NCI-H748 (cell line): ENCODE measurements around the gene FAM234B.
"Not testable (repeated sequence)": the region's sequence is repeated elsewhere in the genome, so short reads cannot be mapped to it uniquely, and the experiment has no call there.

Source experiments
- DNase-seq: peaks from one replicate; lab custom pipeline; 2025; ENCODE audit not compliant: unreplicated experiment; lab: John Stamatoyannopoulos, UW

FAM234B gene

GRCh38 chr12:13023811-13024530 is 20.2 kb upstream of the FAM234B start:
- peak; percentile 6 for DNase-seq

- DNase-seq: no peak
These were observed 19.7 kb upstream of the FAM234B start for GRCh38 chr12:13024531-13024916.

GRCh38 chr12:13026286-13026685 is 17.9 kb upstream of the FAM234B start:
- DNase-seq: no peak

GRCh38 chr12:13027032-13027431 is 17.1 kb upstream of the FAM234B start:
- no peak for DNase-seq

- DNase-seq: no peak
These were observed 16.7 kb upstream of the FAM234B start for GRCh38 chr12:13027508-13027907.

- DNase-seq: no peak
These were observed 15.2 kb upstream of the FAM234B start for GRCh38 chr12:13028825-13029570.

GRCh38 chr12:13030541-13031291 is 13.5 kb upstream of the FAM234B start:
- DNase-seq: no peak

- no peak for DNase-seq
These were observed 12.0 kb upstream of the FAM234B start for GRCh38 chr12:13032164-13032563.

- no peak for DNase-seq
These were observed 10.7 kb upstream of the FAM234B start for GRCh38 chr12:13033476-13033875.

GRCh38 chr12:13035335-13035734 is 8.8 kb upstream of the FAM234B start:
- DNase-seq: not testable (repeated sequence)

- DNase-seq: no peak
These were observed 7.3 kb upstream of the FAM234B start for GRCh38 chr12:13036881-13037280.

GRCh38 chr12:13038491-13039161 is 5.6 kb upstream of the FAM234B start:
- DNase-seq: no peak

- DNase-seq: peak; percentile 9
These were observed 4.7 kb upstream of the FAM234B start for GRCh38 chr12:13039328-13039956.

- DNase-seq: no peak
These were observed 3.0 kb upstream of the FAM234B start for GRCh38 chr12:13041224-13041623.

- no peak for DNase-seq
These were observed 1.4 kb upstream of the FAM234B start for GRCh38 chr12:13042666-13043230.

GRCh38 chr12:13044906-13045299 is 722 bp downstream of the FAM234B start:
- no peak for DNase-seq

- no peak for DNase-seq
These were observed 1.6 kb downstream of the FAM234B start for GRCh38 chr12:13045816-13046215.

- DNase-seq: no peak
These were observed 2.8 kb downstream of the FAM234B start for GRCh38 chr12:13046964-13047363.

GRCh38 chr12:13049816-13050215 is 5.6 kb downstream of the FAM234B start:
- no peak for DNase-seq

- DNase-seq: no peak
These were observed 8.2 kb downstream of the FAM234B start for GRCh38 chr12:13052421-13052820.
